Activated T-helper 1 cell treated with anti-CD3 and anti-CD28 coated beads, Interleukin-12 subunit alpha, Interleukin-12 subunit beta, Interleukin-2, Interleukin-4 antibody, amounts not matched to agents 30 ng/mL and 10 ng/mL and 1 ng/mL, durations not matched to agents 14 hours and 24 hours and 36 hours (primary cell): ENCODE results near the gene HNF1A. TPM values are rescaled to one million over a fixed set of nuclear protein-coding genes. Genes with fewer than 3 reads are reported as not detected.

Experiments
- DNase-seq: peaks from one replicate; pipeline ENCODE4 v3.0.0; 2021; ENCODE audit warnings: low spot score
- H3K27ac Mint-ChIP-seq: one replicate; pipeline ENCODE4 v1.8.0; 2021; ENCODE audit warnings: mild to moderate bottlenecking, mixed read lengths
- H3K27me3 Mint-ChIP-seq: one replicate; pipeline ENCODE4 v1.8.0; 2022; ENCODE audit warnings: mild to moderate bottlenecking, moderate library complexity, mixed read lengths; ENCODE audit not compliant: insufficient read depth
- H3K36me3 Mint-ChIP-seq: one replicate; pipeline ENCODE4 v1.8.0; 2021; ENCODE audit warnings: low read depth, mixed read lengths
- H3K4me1 Mint-ChIP-seq: one replicate; pipeline ENCODE4 v1.8.0; 2021; ENCODE audit warnings: low read depth, mixed read lengths
- H3K4me3 Mint-ChIP-seq: one replicate; pipeline ENCODE4 v1.8.0; 2021; ENCODE audit warnings: mild to moderate bottlenecking, moderate library complexity, mixed read lengths
- H3K9me3 Mint-ChIP-seq: one replicate; pipeline ENCODE4 v1.8.0; 2021; ENCODE audit warnings: mixed read lengths
- intact Hi-C: fragments of 100-400 bp; cut with micrococcal nuclease; formaldehyde crosslinking; loops from one replicate; pipeline ENCODE4 v1.15.1; 2024
- total RNA-seq: library from RNA; stranded (reverse); gene quantifications from 2 replicates; pipeline ENCODE4 v1.2.3, GENCODE V29; 2022

HNF1A gene
- total RNA-seq = not detected in 2 replicates

- Mint-ChIP-seq H3K9me3 (no peaks in the 10 kb centered on the region), H3K4me1 (no peaks in the 10 kb centered on the region), H3K36me3 (no peaks in the 10 kb centered on the region), H3K27ac (no peak within 1 kb of the TSS), H3K4me3 (no peak within 1 kb of the TSS), H3K27me3 (no peaks in the 10 kb centered on the region)
- DNase-seq = no peak
- intact Hi-C loops = no loop called here
These were observed at the start of gene HNF1A for GRCh38 chr12:120978296-120979219. Gene HNF1A, plus strand, starts transcription at chr12:120978543. Its CDS starts 226 bp downstream, at chr12:120978769.

- Mint-ChIP-seq H3K27ac (no peak overlapping the region), H3K27me3 (no peaks in the 10 kb centered on the region), H3K4me1 (no peaks in the 10 kb centered on the region), H3K9me3 (no peaks in the 10 kb centered on the region), H3K36me3 (no peaks in the 10 kb centered on the region), H3K4me3 (no peak overlapping the region)
- DNase-seq = no peak
- intact Hi-C loops = no loop called here
These were observed 49.3 kb upstream of the HNF1A start for GRCh38 chr12:120928864-120929652.

- no peak for DNase-seq
- H3K27me3 Mint-ChIP-seq = no peaks in the 10 kb centered on the region
- H3K4me1 Mint-ChIP-seq = no peaks in the 10 kb centered on the region
- no peaks in the 10 kb centered on the region for H3K36me3 Mint-ChIP-seq
- H3K4me3 Mint-ChIP-seq = no peak overlapping the region
- H3K27ac Mint-ChIP-seq = no peak overlapping the region
- intact Hi-C loops = no loop called here
- no peaks in the 10 kb centered on the region for H3K9me3 Mint-ChIP-seq
These were observed 48.3 kb upstream of the HNF1A start for GRCh38 chr12:120930032-120930431.

GRCh38 chr12:120932058-120932457 is 46.3 kb upstream of the HNF1A start:
- no peak for DNase-seq
- no peak overlapping the region for H3K4me3 Mint-ChIP-seq
- H3K27me3 Mint-ChIP-seq = no peaks in the 10 kb centered on the region
- H3K36me3 Mint-ChIP-seq = no peaks in the 10 kb centered on the region
- no peaks in the 10 kb centered on the region for H3K4me1 Mint-ChIP-seq
- no peaks in the 10 kb centered on the region for H3K9me3 Mint-ChIP-seq
- intact Hi-C loops = no loop called here
- H3K27ac Mint-ChIP-seq = no peak overlapping the region

- no peak overlapping the region for H3K4me3 Mint-ChIP-seq
- no peaks in the 10 kb centered on the region for H3K4me1 Mint-ChIP-seq
- no peak for DNase-seq
- no peak overlapping the region for H3K27ac Mint-ChIP-seq
- no peaks in the 10 kb centered on the region for H3K36me3 Mint-ChIP-seq
- H3K27me3 Mint-ChIP-seq = no peaks in the 10 kb centered on the region
- no peaks in the 10 kb centered on the region for H3K9me3 Mint-ChIP-seq
- intact Hi-C loops = no loop called here
These were observed 45.3 kb upstream of the HNF1A start for GRCh38 chr12:120932956-120933526.

- intact Hi-C loops = no loop called here
- no peaks in the 10 kb centered on the region for H3K36me3 Mint-ChIP-seq
- H3K4me3 Mint-ChIP-seq = no peak overlapping the region
- H3K27ac Mint-ChIP-seq = no peak overlapping the region
- no peaks in the 10 kb centered on the region for H3K27me3 Mint-ChIP-seq
- no peak for DNase-seq
- no peaks in the 10 kb centered on the region for H3K9me3 Mint-ChIP-seq
- no peaks in the 10 kb centered on the region for H3K4me1 Mint-ChIP-seq
These were observed 44.6 kb upstream of the HNF1A start for GRCh38 chr12:120933786-120934185.

- no peak for DNase-seq
- Mint-ChIP-seq H3K4me1 (no peaks in the 10 kb centered on the region), H3K27me3 (peaks cover 4% of the 10 kb centered on the region), H3K27ac (no peak overlapping the region), H3K36me3 (no peaks in the 10 kb centered on the region), H3K9me3 (no peaks in the 10 kb centered on the region), H3K4me3 (no peak overlapping the region)
- intact Hi-C loops = no loop called here
These were observed 42.1 kb upstream of the HNF1A start for GRCh38 chr12:120936197-120936596.

GRCh38 chr12:120938496-120938895 is 39.8 kb upstream of the HNF1A start:
- Mint-ChIP-seq H3K36me3 (no peaks in the 10 kb centered on the region), H3K9me3 (no peaks in the 10 kb centered on the region), H3K27ac (no peak overlapping the region), H3K4me3 (no peak overlapping the region), H3K4me1 (no peaks in the 10 kb centered on the region), H3K27me3 (peaks cover 4% of the 10 kb centered on the region)
- no peak for DNase-seq
- intact Hi-C loops = no loop called here

- Mint-ChIP-seq H3K4me1 (peaks cover 1% of the 10 kb centered on the region), H3K27ac (no peak overlapping the region), H3K36me3 (no peaks in the 10 kb centered on the region), H3K9me3 (no peaks in the 10 kb centered on the region), H3K4me3 (no peak overlapping the region), H3K27me3 (peaks cover 6% of the 10 kb centered on the region)
- no peak for DNase-seq
- intact Hi-C loops = no loop called here
These were observed 38.8 kb upstream of the HNF1A start for GRCh38 chr12:120939523-120939922.

- no peaks in the 10 kb centered on the region for H3K36me3 Mint-ChIP-seq
- intact Hi-C loops = no loop called here
- H3K4me1 Mint-ChIP-seq = peaks cover 5% of the 10 kb centered on the region
- H3K4me3 Mint-ChIP-seq = no peak overlapping the region
- H3K27ac Mint-ChIP-seq = no peak overlapping the region
- no peaks in the 10 kb centered on the region for H3K9me3 Mint-ChIP-seq
- no peak for DNase-seq
- peaks cover 7% of the 10 kb centered on the region for H3K27me3 Mint-ChIP-seq
These were observed 38.3 kb upstream of the HNF1A start for GRCh38 chr12:120940006-120940405.

GRCh38 chr12:120940799-120941198 is 37.5 kb upstream of the HNF1A start:
- intact Hi-C loops = no loop called here
- Mint-ChIP-seq H3K4me3 (no peak overlapping the region), H3K4me1 (peaks cover 5% of the 10 kb centered on the region), H3K27me3 (peaks cover 7% of the 10 kb centered on the region), H3K27ac (no peak overlapping the region), H3K9me3 (no peaks in the 10 kb centered on the region), H3K36me3 (no peaks in the 10 kb centered on the region)
- no peak for DNase-seq

- Mint-ChIP-seq H3K36me3 (no peaks in the 10 kb centered on the region), H3K27me3 (peaks cover 7% of the 10 kb centered on the region), H3K27ac (no peak overlapping the region), H3K4me1 (peaks cover 5% of the 10 kb centered on the region), H3K4me3 (no peak overlapping the region), H3K9me3 (no peaks in the 10 kb centered on the region)
- no peak for DNase-seq
- intact Hi-C loops = no loop called here
These were observed 36.9 kb upstream of the HNF1A start for GRCh38 chr12:120941412-120941811.

GRCh38 chr12:120941846-120942405 is 36.4 kb upstream of the HNF1A start:
- intact Hi-C loops = no loop called here
- peaks cover 7% of the 10 kb centered on the region for H3K27me3 Mint-ChIP-seq
- H3K4me3 Mint-ChIP-seq = no peak overlapping the region
- no peak for DNase-seq
- H3K36me3 Mint-ChIP-seq = no peaks in the 10 kb centered on the region
- peaks cover 5% of the 10 kb centered on the region for H3K4me1 Mint-ChIP-seq
- no peak overlapping the region for H3K27ac Mint-ChIP-seq
- H3K9me3 Mint-ChIP-seq = no peaks in the 10 kb centered on the region
